GM18505 (cell line): ENCODE results near the gene NRTN.
"Not testable (repeated sequence)": the region's sequence is repeated elsewhere in the genome, so short reads cannot be mapped to it uniquely, and the experiment has no call there.

ENCODE experiments used
- ATAC-seq: cut with Tn5 transposase; IDR thresholded peaks from one replicate; pipeline ENCODE4 v1.9.1; 2021; ENCODE audit not compliant: unreplicated experiment
- POLR2A ChIP-seq: IDR thresholded peaks from 4 replicates; pipeline ENCODE4 v1.6.1; 2011; ENCODE audit warnings: borderline replicate concordance; ENCODE audit not compliant: insufficient read depth, insufficient read length; ENCODE audit errors: extremely low read depth

The NRTN gene

GRCh38 chr19:5827342-5827890, 22.5 kb downstream of the NRTN start:
- no peak for TF ChIP-seq POLR2A

GRCh38 chr19:5827891-5828660, 23.2 kb downstream of the NRTN start:
- peak; percentile 91 for TF ChIP-seq POLR2A
- ATAC-seq = peak; percentile 67

More at GRCh38 chr19:5827342-5827890, 22.5 kb downstream of the NRTN start:
- no peak for ATAC-seq

DNA sequence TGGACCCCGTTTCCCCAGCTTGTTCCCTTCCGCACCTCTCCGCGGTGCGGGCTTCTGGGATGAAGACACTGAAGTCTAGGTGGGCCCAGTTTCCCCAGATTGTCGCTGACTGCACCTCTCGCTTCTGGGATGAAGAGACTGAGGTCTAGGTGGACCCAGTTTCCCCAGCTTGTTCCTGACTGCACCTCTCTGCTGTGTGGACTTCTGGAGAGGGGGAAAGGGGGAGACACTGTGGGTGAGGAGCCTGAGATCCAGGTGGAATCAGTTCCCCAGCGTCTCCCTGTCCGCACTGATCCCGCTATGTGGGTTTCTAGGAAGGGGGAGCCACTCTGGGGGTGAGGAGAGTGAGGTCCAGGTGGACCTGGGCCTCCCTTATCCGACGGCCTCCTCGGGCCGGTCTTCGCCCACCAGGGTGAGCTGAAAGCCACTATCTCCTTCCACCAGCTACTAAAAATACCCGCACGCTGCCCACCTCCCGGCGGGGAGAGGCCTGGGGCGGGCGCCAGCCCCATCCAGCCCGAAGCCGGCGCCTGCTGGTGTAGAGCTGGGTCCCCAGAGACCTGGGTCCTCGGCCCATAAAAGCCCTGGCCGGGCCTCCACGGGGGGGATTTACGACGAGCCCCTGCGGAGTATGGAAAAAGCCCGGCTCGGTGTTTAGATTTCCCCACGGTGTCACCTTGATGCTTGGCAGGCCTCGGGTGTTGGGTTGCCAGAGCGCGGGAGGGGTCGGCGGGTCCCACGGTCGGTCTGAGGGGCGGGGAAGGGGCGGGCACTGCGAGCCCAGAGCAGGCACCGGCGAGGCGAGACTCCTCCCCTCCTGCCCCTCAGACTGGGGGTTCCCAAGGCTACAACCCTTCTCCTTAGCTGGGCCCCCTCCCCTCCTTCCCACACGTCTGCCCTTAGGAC, 24.0 kb downstream of the NRTN start:
- ATAC-seq = no peak
- no peak for TF ChIP-seq POLR2A

GRCh38 chr19:5829567-5830310, 24.9 kb downstream of the NRTN start:
- no peak for ATAC-seq
- no peak for TF ChIP-seq POLR2A

- ATAC-seq = no peak
- no peak for TF ChIP-seq POLR2A
Observed at GRCh38 chr19:5831159-5831558, 26.3 kb downstream of the NRTN start.

GRCh38 chr19:5832061-5832460, 27.2 kb downstream of the NRTN start:
- no peak for ATAC-seq
- TF ChIP-seq POLR2A = no peak

GRCh38 chr19:5832527-5833216, 27.8 kb downstream of the NRTN start:
- ATAC-seq = no peak
- no peak for TF ChIP-seq POLR2A

DNA sequence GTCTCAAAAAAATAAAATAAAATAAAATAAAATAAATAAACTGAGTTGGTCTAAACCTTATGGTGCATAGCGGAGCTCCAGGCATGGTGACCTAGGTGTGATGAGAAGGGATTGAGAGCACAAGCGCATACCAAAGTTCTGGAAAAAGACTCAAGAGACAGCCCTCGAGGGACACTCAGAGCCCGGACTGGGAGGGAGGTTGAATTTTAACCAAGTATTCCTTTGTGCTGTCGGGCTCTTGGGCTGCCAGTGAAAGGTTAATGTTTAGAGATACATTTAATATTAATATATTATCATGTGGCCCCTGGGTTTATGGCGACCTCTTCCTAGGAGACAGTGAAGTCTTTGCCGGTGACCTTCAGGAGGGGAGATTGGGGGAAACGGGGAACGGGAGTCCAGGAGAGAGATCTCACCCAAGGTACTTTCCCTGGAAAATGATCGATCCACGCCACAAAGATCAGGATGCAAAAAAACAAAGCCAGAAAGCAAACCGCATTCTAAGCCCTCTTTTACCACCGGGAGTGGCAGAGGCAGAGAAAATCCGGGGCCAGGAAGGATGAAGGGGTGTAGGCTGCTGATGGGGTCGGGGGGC, 33.0 kb downstream of the NRTN start:
- TF ChIP-seq POLR2A = no peak
- ATAC-seq = no peak

DNA sequence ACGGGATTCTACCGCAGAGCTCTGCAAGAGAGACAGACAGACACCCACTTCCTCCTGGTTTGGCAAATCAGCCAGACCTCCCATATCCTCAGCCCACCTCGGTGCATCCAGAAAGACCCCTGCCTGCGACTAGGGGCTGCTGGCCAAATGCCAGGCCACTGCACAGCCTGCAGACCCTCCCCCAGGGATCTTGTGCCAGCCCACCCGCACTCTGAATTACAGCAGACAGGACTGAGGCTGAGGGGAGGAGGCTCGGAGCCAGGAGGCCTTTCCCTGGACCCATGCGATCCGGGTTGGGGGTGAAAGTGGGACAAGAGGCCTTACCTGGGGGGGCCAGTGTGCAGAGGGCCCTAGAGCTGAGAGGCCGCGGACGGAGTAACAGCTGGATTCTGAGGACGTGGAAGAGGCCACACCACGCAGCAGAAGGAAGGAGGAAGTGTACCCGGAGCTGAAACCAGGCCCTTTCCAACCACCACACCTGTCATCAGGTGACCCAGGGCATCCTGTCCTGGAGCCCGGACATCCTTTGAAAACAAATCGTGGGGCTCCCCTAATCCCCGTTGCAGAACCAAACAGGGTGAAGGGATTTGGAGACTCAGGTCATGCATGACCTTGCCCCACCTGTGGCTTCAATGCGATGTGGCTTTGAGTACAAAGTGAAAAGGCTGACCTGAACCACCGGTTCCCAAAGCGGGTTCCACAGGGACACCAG, 33.6 kb downstream of the NRTN start:
- TF ChIP-seq POLR2A = no peak
- no peak for ATAC-seq

DNA sequence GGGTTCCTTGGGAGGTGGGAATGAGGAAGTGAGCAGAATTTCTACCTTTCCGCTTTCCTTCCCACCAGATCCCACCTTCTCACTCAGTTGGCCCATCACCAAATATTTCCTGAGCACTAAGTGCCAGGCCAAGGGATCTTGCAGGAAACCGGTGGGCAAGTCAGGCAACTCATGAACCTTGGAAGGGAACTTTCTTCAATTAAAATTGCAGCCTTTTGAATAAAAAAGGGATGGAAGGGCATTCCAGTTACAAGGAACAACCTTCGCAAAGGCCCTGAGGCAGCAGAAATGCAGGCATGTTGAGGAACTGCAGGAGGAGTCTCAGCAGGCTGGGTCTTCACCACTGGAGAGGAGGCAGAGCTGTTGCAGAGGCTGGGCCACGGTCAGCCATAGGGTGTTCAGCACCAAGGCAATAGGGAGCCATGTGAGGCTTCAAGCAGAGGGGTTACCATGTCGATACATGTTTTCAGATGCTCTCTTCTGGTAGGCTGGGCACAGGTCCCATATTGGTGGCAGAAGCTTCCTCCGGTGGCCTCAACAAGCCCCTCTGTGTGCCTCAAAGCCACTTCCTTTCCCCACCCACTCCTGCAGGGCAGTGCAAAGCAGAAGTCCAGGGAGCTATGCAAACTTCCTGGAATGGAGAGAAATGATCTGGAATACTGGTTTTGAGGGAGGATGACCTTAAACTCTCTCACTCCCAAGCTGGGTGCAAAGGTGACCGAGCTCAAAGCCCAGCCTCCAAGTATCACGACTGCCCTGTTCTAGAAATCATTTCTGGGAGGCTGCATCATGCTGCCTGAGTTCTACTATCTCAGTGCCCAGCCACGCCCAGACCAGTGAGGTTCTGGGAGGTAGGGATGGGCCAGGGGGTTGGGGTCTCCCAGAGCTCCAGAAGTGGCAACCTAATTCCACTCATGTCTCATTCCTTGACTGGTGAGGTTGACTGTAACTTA, 34.5 kb downstream of the NRTN start, which contains the start of gene FUT6:
Gene FUT6, minus strand, starts transcription at position 638 of the 953 bp plus-strand sequence. CDS start 7,135 bp downstream, outside the sequence.
- TF ChIP-seq POLR2A = no peak
- no peak for ATAC-seq

DNA sequence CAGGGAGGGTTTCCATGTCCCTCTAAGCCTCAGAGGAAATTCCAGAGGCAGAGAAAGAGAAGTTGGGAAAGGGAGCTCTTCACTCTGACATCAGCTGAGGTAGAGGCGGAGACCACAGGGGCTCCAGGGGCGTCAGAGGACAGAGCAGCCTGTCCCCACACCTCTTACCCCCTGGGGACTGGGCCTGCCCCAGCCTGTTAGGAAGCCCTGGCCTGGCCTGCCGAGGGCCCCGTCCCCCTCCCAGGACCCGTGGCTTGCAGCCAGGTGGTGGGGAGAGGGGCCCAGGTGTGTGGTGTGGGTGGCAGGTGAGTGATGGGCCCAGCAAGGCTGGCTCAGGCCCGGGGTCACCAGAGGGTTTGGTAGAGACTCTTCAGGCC, 36.9 kb downstream of the NRTN start:
- ATAC-seq = not testable (repeated sequence)
